Choroid plexus epithelial cell (primary cell): ENCODE results near the gene EID2B.

Experiments used
- DNase-seq: peaks from one replicate; pipeline ENCODE4 v3.0.0-alpha.2; 2010; ENCODE audit warnings: low read depth
- H3K4me3 ChIP-seq: 2 replicates; pipeline ENCODE4 v1.5.1; 2011; ENCODE audit warnings: low read depth, mild to moderate bottlenecking, control low read depth, low read length, moderate library complexity
- TF ChIP-seq, protein P1 (sequence below): conservative IDR thresholded peaks from 2 replicates; pipeline ENCODE4 v1.5.1; 2011; ENCODE audit warnings: low read depth, mild to moderate bottlenecking, control low read depth, inconsistent platforms, low read length, moderate library complexity

The EID2B gene

GRCh38 chr19:39533003-39533512 lies 406 bp upstream of the EID2B start:
- H3K4me3 ChIP-seq, result no peak overlapping the region
- no peak for DNase-seq
- TF ChIP-seq, protein P1, sequence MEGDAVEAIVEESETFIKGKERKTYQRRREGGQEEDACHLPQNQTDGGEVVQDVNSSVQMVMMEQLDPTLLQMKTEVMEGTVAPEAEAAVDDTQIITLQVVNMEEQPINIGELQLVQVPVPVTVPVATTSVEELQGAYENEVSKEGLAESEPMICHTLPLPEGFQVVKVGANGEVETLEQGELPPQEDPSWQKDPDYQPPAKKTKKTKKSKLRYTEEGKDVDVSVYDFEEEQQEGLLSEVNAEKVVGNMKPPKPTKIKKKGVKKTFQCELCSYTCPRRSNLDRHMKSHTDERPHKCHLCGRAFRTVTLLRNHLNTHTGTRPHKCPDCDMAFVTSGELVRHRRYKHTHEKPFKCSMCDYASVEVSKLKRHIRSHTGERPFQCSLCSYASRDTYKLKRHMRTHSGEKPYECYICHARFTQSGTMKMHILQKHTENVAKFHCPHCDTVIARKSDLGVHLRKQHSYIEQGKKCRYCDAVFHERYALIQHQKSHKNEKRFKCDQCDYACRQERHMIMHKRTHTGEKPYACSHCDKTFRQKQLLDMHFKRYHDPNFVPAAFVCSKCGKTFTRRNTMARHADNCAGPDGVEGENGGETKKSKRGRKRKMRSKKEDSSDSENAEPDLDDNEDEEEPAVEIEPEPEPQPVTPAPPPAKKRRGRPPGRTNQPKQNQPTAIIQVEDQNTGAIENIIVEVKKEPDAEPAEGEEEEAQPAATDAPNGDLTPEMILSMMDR, result no peak

DNA sequence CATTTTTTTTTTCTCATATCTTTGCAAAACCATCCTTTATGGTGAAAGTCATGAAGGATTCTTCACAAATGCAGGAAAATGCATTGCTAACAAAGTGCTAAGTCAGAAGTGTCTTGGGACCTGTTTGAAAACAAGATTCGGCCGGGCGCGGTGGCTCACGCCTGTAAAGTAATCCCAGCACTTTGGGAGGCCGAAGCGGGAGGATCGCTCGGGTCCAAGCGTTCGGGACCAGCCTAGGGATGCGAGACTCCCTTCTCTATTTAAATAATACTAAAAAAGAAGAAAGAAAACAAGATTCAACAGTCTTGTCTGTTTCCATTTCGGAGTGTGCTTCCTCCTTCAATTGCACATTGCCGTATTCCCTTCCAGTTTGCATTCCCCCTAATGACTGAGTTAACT lies 819 bp downstream of the EID2B start:
- TF ChIP-seq, protein P1, result no peak
- DNase-seq, result no peak
- peak overlapping the region; percentile 97 for H3K4me3 ChIP-seq

DNA sequence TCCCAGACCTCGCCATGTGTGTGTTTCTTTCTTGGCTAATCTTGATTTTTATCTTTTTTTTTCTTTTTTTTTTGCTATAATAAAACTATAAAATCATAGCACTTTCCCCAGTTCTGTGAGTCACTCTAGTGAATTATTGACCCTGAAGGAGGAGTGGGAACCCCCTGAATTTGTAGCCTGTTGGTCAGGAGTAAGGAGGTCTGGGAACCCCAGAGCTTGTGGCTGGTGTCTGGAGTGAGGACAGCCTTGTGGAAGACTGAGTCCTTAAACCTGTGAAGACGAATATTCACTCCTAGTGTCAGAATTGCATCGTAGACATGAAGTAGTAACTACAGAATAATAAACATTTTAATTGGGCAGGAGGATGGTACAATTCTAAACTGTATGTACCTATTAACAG lies 7.4 kb downstream of the EID2B start:
- no peak for DNase-seq
- TF ChIP-seq, protein P1, result no peak
- no peak overlapping the region for H3K4me3 ChIP-seq

DNA sequence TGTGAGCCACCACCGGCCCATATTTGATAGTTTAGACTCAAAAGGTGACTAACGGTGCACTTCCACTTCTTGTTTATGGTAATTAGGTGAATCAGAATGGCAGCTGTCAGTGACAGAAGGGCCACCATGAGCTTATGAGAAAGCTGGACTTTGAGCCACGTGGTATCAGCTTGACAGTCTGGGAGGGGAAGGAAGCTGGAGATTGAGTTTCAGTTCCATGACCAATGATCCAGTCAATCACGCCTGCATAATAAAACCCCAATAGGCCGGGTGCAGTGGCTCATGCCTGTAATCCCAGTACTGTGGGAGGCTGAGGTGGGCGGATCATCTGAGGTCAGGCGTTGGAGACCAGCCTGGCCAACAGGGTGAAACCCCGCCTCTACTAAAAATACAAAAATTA lies 8.2 kb downstream of the EID2B start:
- TF ChIP-seq, protein P1, result no peak
- DNase-seq, result no peak
- H3K4me3 ChIP-seq, result no peak overlapping the region

- H3K4me3 ChIP-seq, result no peak overlapping the region
- TF ChIP-seq, protein P1, result no peak
- no peak for DNase-seq
Observed at GRCh38 chr19:39520541-39521484, 11.8 kb downstream of the EID2B start.

DNA sequence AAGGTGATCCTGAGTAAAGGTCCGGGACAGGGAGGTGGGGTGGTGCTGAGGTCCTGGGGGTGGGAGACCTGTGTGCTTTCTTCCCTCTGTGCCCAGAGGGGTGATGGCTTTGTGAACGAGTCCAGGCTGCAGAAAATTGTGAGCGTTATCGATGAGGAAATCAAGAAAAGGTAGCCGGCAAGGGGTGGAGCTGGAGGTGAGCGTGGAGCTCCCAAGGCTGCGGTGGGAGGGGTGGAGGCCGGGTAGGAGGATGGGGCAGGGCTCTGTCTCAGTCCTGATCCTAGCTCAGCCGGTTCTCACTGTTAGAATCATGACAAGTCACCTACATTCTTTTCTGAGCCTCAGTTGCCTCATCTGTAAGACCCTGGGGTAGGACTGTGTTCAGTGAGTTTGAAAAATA lies 13.7 kb downstream of the EID2B start:
- no peak overlapping the region for H3K4me3 ChIP-seq
- TF ChIP-seq, protein P1, result no peak
- DNase-seq, result no peak
